GM12878 (cell line): Measurements from ENCODE around the gene BACE2. TPM values are rescaled to one million over a fixed set of nuclear protein-coding genes. Genes with fewer than 3 reads are reported as not detected.

Source experiments
- ATAC-seq: fragments of 200-7000 bp; cut with Tn5 transposase; 3 replicates; pipeline ENCODE4 v1.9.1; 2020; ENCODE audit warnings: mild to moderate bottlenecking, moderate library complexity
- BruUV-seq: library from RNA; stranded (reverse); fragments of 400-500 nt; replicated peaks from 2 replicates; lab custom pipeline; 2021; lab: Mats Ljungman, UMichigan
- CTCF ChIA-PET: fragments of 300-600 bp; sonication (Branson Sonifier 250); formaldehyde crosslinking; extraction: SDS; loops from one replicate; lab custom pipeline; 2021; ENCODE audit warnings: inconsistent platforms; lab: Yijun Ruan, JAX
- POLR2A ChIA-PET: fragments of 350-600 bp; formaldehyde crosslinking; extraction: SDS; loops from one replicate; lab custom pipeline; 2021; ENCODE audit warnings: inconsistent platforms; lab: Charles Lee
- RAD21 ChIA-PET: fragments of 300-600 bp; sonication (Branson Sonifier 250); formaldehyde crosslinking; loops from one replicate; lab custom pipeline; 2023; ENCODE audit warnings: antibody characterized with exemption; ENCODE audit not compliant: unreplicated experiment; lab: Charles Lee
- SMC1A ChIA-PET: fragments of 300-600 bp; sonication (Branson Sonifier 250); formaldehyde crosslinking; loops from one replicate; lab custom pipeline; 2023; ENCODE audit not compliant: unreplicated experiment, uncharacterized antibody; lab: Charles Lee
- DNase-seq: peaks from one replicate; pipeline ENCODE4 v3.0.0-alpha.2; 2011; ENCODE audit warnings: low read depth, low spot score
- FAIRE-seq: peaks from 3 replicates; lab custom pipeline; 2011; peaks lifted over from hg19 to GRCh38; lab: Jason Lieb, UNC
- H2AFZ ChIP-seq: 2 replicates; pipeline ENCODE4 v1.6.0; 2011; ENCODE audit warnings: low read depth, low read length, control low read depth; ENCODE audit not compliant: control insufficient read depth
- H3K27ac ChIP-seq: 2 replicates; pipeline ENCODE4 v1.5.1; 2011; ENCODE audit warnings: control low read depth; ENCODE audit not compliant: control insufficient read depth, insufficient read depth
- H3K27me3 ChIP-seq, 2 experiments: replicated peaks in 1 of 2; 2 replicates each; pipeline versions ENCODE4 v1.6.0 to v1.6.1; 2011; ENCODE audit warnings: low read length in 1 of 2; ENCODE audit not compliant: control insufficient read depth in 2 of 2, insufficient read depth in 2 of 2
- H3K36me3 ChIP-seq, 2 experiments: 2 replicates each; pipeline ENCODE4 v1.5.1; 2011; ENCODE audit warnings: low read length in 1 of 2; ENCODE audit not compliant: control insufficient read depth in 2 of 2, insufficient read depth in 2 of 2
- H3K4me1 ChIP-seq: 2 replicates; pipeline ENCODE4 v1.6.1; 2011; ENCODE audit warnings: mild to moderate bottlenecking, low read length, moderate library complexity, mixed read lengths; ENCODE audit not compliant: control insufficient read depth, insufficient read depth
- H3K4me2 ChIP-seq: 2 replicates; pipeline ENCODE4 v1.6.0; 2011; ENCODE audit warnings: control low read depth; ENCODE audit not compliant: control insufficient read depth, insufficient read depth
- H3K4me3 ChIP-seq: fragments of 200-600 bp; sonication (generic); 2 replicates; pipeline ENCODE4 v1.5.1; 2016
- H3K79me2 ChIP-seq: 2 replicates; pipeline ENCODE4 v1.6.0; 2011; ENCODE audit warnings: low read length; ENCODE audit not compliant: control insufficient read depth, insufficient read depth
- H3K9ac ChIP-seq: 2 replicates; pipeline ENCODE4 v1.8.0; 2011; ENCODE audit warnings: low read length, control low read depth, mixed read lengths; ENCODE audit not compliant: control insufficient read depth, insufficient read depth
- H3K9me3 ChIP-seq: replicated peaks from 3 replicates; pipeline ENCODE4 v1.5.1; 2011; ENCODE audit warnings: mild to moderate bottlenecking, low read length; ENCODE audit not compliant: control insufficient read depth, insufficient read depth
- H4K20me1 ChIP-seq: 2 replicates; pipeline ENCODE4 v1.6.0; 2011; ENCODE audit not compliant: control insufficient read depth, insufficient read depth
- CTCF ChIP-seq, 3 experiments: IDR thresholded peaks in 2 of 3; conservative IDR thresholded peaks in 1 of 3; 2 replicates each; pipeline ENCODE4 v1.5.1; 2011; ENCODE audit warnings: low read depth in 3 of 3, low read length in 3 of 3, mild to moderate bottlenecking in 3 of 3, control low read depth in 2 of 3, moderate library complexity in 2 of 3, inconsistent platforms in 1 of 3, mixed read lengths in 1 of 3; ENCODE audit not compliant: control insufficient read depth in 2 of 3, insufficient read depth in 1 of 3; ENCODE audit errors: extremely low read depth in 1 of 3
- IKZF1 ChIP-seq: fragments of 450-650 bp; conservative IDR thresholded peaks from 2 replicates; pipeline ENCODE4 v1.6.1; 2017; ENCODE audit warnings: antibody characterized with exemption, mild to moderate bottlenecking
- RAD21 ChIP-seq: IDR thresholded peaks from 2 replicates; pipeline ENCODE4 v1.6.1; 2011; ENCODE audit warnings: mild to moderate bottlenecking, low read depth, low read length, moderate library complexity; ENCODE audit not compliant: insufficient read depth
- WGBS: methylation state at CpG from one replicate; pipeline ENCODE4 v1.1.6; 2016; ENCODE audit warnings: low lambda C conversion rate; ENCODE audit not compliant: insufficient replicate concordance, insufficient coverage; ENCODE audit errors: missing lambda C conversion rate; 5-methylcytosine and 5-hydroxymethylcytosine counted together
- in situ Hi-C: fragments of 300-500 bp; cut with MboI; formaldehyde crosslinking; loops from 9 replicates; pipeline ENCODE4 v1.14.3; 2018; ENCODE audit warnings: mixed read lengths
- intact Hi-C: fragments of 100-400 bp; cut with micrococcal nuclease; formaldehyde crosslinking; loops from one replicate; pipeline ENCODE4 v1.14.2; 2022; ENCODE audit not compliant: unreplicated experiment
- polyA plus RNA-seq, 11 experiments: library from polyadenylated mRNA; depleted of rRNA in 4 of 11; unstranded in 6 of 11; stranded (reverse) in 5 of 11; fragments of >200 nt; fragmentation: Nextera tagmentation in 4 of 11; fragmentation: Illumina TruSeq in 1 of 11; extraction: Ambion mirVana in 4 of 11; extraction: Trizol in 1 of 11; gene quantifications; 1 replicate in 1 of 11; 2 replicates in 10 of 11; pipeline versions ENCODE4 v1.2.1 to v1.2.3, GENCODE V29; 2011 to 2016; ENCODE audit warnings: inconsistent platforms in 2 of 11, missing spikeins in 2 of 11, low read depth in 1 of 11
- total RNA-seq, 4 experiments: library from RNA; depleted of rRNA in 3 of 4; stranded (reverse); fragments of >200 nt in 3 of 4; fragmentation: Illumina TruSeq in 1 of 4; extraction: Trizol in 1 of 4; gene quantifications; 2 replicates each; pipeline versions ENCODE4 v1.2.1 to v1.2.3, GENCODE V29; 2013 to 2021

The BACE2 gene
- total and polyA plus RNA-seq, 10 of the 15 experiments (the other 5 are each of a cell fraction or from before 2014, with no cell fraction given): 0.04 to 0.69 (median 0.18) TPM; not detected in 5

DNA sequence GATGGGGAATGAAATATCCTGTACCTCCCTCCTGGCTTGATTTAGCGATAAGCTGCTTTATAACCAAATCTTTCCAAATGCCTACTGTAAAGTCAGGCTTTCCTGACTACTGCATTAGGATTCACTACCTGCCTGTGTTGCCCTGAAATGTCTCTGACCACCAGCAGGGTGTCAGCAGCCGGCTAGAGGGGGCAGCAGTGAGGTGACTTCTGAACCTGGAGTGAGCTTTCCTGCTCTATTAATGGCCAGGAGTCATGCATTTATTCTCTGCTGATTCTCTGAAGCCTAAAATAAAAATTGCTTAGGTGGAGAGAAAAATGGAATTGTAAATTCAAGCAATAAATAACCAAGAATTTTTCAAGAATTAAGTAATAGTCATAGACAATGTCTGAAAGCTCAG lies 2.5 kb downstream of the BACE2 start:
- peaks cover 0 to 7% of the 10 kb centered on the region in 2 experiments for H3K27me3 ChIP-seq
- H3K79me2 ChIP-seq: no peaks in the 10 kb centered on the region
- ChIA-PET SMC1A (no interaction called here), POLR2A (no interaction called here)
- no peak overlapping the region for H3K4me2 ChIP-seq
- H3K9me3 ChIP-seq: no peaks in the 10 kb centered on the region
- H2AFZ ChIP-seq: no peak overlapping the region
- BruUV-seq: no TSS peak
- H3K4me3 ChIP-seq: no peak overlapping the region
- ATAC-seq: peak; percentile 73
- no peaks in the 10 kb centered on the region for H4K20me1 ChIP-seq
- no peaks in the 10 kb centered on the region for H3K36me3 ChIP-seq
- TF ChIP-seq IKZF1: no peak
- peak; percentile 21; the same call in 1 of the 2 replicates for TF ChIP-seq RAD21
- peak; percentile 35 to 53 (median 51); a peak in 5 of 6 replicates for TF ChIP-seq CTCF (IDR thresholded peaks at IDR 0.05 in 2 of 3, conservative IDR thresholded peaks at IDR 0.05 in 1 of 3; ENCODE audit: control insufficient read depth in 2 of 3, extremely low read depth in 1 of 3, insufficient read depth in 1 of 3, low read depth in 3 of 3, low read length in 3 of 3)
- TF ChIP-seq, all 136 proteins: peak for 2
- ChIA-PET CTCF (interaction anchor here (1.1 to 1.2 kb wide), 2 partner anchors 46 to 241 kb away, joined by 3 read pairs; no protein-coding TSS in a partner anchor), RAD21 (no interaction called here)
- in situ Hi-C loops (no loop called here), intact Hi-C loops (no loop called here)
- Histone ChIP-seq H3K4me1 (no peaks in the 10 kb centered on the region), H3K9ac (no peak overlapping the region), H3K27ac (no peak overlapping the region)
- FAIRE-seq: no peak
- DNase-seq: no peak
- WGBS: 23% methylated on average over 2 of the region's 2 CpGs
